IMR-90 (cell line): ENCODE data around the gene CALR3. TPM values are rescaled to one million over a fixed set of nuclear protein-coding genes. Genes with fewer than 3 reads are reported as not detected.

Experiments used
- ATAC-seq: fragments of 200-7000 bp; cut with Tn5 transposase; 2 replicates; pipeline ENCODE4 v1.9.1; 2020; ENCODE audit warnings: low read depth, mild to moderate bottlenecking, moderate library complexity
- BruUV-seq: library from RNA; stranded (reverse); fragments of 400-500 nt; replicated peaks from 2 replicates; lab custom pipeline; 2021; lab: Mats Ljungman, UMichigan
- CTCF ChIA-PET: fragments of 300-600 bp; formaldehyde crosslinking; extraction: SDS; loops from one replicate; lab custom pipeline; 2021; ENCODE audit warnings: antibody characterized with exemption; lab: Yijun Ruan, JAX
- POLR2A ChIA-PET: fragments of 300-600 bp; sonication (Branson Sonifier 250); formaldehyde crosslinking; loops from one replicate; lab custom pipeline; 2022; ENCODE audit warnings: antibody characterized with exemption; ENCODE audit not compliant: unreplicated experiment; lab: Charles Lee
- DNase-seq: peaks from one replicate; pipeline ENCODE4 v3.0.0; 2013
- H2AFZ ChIP-seq: replicated peaks from 2 replicates; pipeline ENCODE3; 2013; ENCODE audit warnings: low read length, mild to moderate bottlenecking; ENCODE audit not compliant: poor library complexity
- H2AK5ac ChIP-seq: 2 replicates; pipeline ENCODE4 v1.6.1; 2013; ENCODE audit warnings: low read depth, low read length, inconsistent platforms
- H2AK9ac ChIP-seq: replicated peaks from 2 replicates; pipeline ENCODE3; 2013; ENCODE audit warnings: mild to moderate bottlenecking, low read depth, low read length, moderate library complexity; ENCODE audit not compliant: poor library complexity
- H2BK120ac ChIP-seq: 2 replicates; pipeline ENCODE4 v1.6.1; 2013; ENCODE audit warnings: low read depth, low read length, inconsistent platforms
- H2BK15ac ChIP-seq: 3 replicates; pipeline ENCODE4 v1.6.1; 2013; ENCODE audit warnings: low read depth, low read length, inconsistent platforms
- H2BK20ac ChIP-seq: 2 replicates; pipeline ENCODE4 v1.6.1; 2013; ENCODE audit warnings: low read depth, mild to moderate bottlenecking, inconsistent platforms, low read length, moderate library complexity
- H2BK5ac ChIP-seq: 2 replicates; pipeline ENCODE4 v1.6.1; 2013; ENCODE audit warnings: mild to moderate bottlenecking, low read depth, low read length, inconsistent platforms; ENCODE audit not compliant: poor library complexity, severe bottlenecking
- H3K14ac ChIP-seq: replicated peaks from 2 replicates; pipeline ENCODE4 v1.6.1; 2013; ENCODE audit warnings: low read depth, low read length, inconsistent platforms
- H3K18ac ChIP-seq: 2 replicates; pipeline ENCODE4 v1.6.1; 2013; ENCODE audit warnings: low read depth, low read length, control low read depth
- H3K23ac ChIP-seq: 2 replicates; pipeline ENCODE4 v1.6.1; 2013; ENCODE audit warnings: low read depth, low read length, inconsistent platforms
- H3K27ac ChIP-seq: 2 replicates; pipeline ENCODE4 v1.5.1; 2013; ENCODE audit warnings: mild to moderate bottlenecking, control low read depth, low read length; ENCODE audit not compliant: insufficient read depth
- H3K27me3 ChIP-seq: 2 replicates; pipeline ENCODE4 v1.6.1; 2013; ENCODE audit warnings: low read length; ENCODE audit not compliant: control insufficient read depth, insufficient read depth
- H3K36me3 ChIP-seq: 2 replicates; pipeline ENCODE4 v1.6.1; 2013; ENCODE audit warnings: low read length, mixed read lengths; ENCODE audit not compliant: control insufficient read depth, insufficient read depth
- H3K4ac ChIP-seq: 2 replicates; pipeline ENCODE4 v1.6.1; 2013; ENCODE audit warnings: low read depth, low read length, inconsistent platforms
- H3K4me1 ChIP-seq: 2 replicates; pipeline ENCODE4 v1.6.1; 2013; ENCODE audit warnings: low read length, mixed read lengths; ENCODE audit not compliant: control insufficient read depth, insufficient read depth
- H3K4me2 ChIP-seq: 2 replicates; pipeline ENCODE4 v1.6.1; 2013; ENCODE audit warnings: low read depth, mild to moderate bottlenecking, control low read depth, low read length, moderate library complexity
- H3K4me3 ChIP-seq: 2 replicates; pipeline ENCODE4 v1.5.1; 2013; ENCODE audit warnings: low read depth, mild to moderate bottlenecking, control low read depth, low read length, moderate library complexity; ENCODE audit not compliant: insufficient read depth
- H3K56ac ChIP-seq: 2 replicates; pipeline ENCODE4 v1.6.1; 2013; ENCODE audit warnings: low read length, inconsistent platforms; ENCODE audit not compliant: insufficient read depth; ENCODE audit errors: extremely low read depth
- H3K79me1 ChIP-seq, 2 experiments: 2 replicates each; pipeline ENCODE4 v1.6.1; 2013; ENCODE audit warnings: low read length in 2 of 2, inconsistent platforms in 1 of 2, low read depth in 1 of 2
- H3K9ac ChIP-seq: 2 replicates; pipeline ENCODE4 v1.6.1; 2013; ENCODE audit warnings: low read depth, low read length, control low read depth
- H3K9me1 ChIP-seq: 2 replicates; pipeline ENCODE4 v1.6.1; 2013; ENCODE audit warnings: low read length, inconsistent platforms; ENCODE audit not compliant: insufficient read depth
- H3K9me3 ChIP-seq: 2 replicates; pipeline ENCODE4 v1.6.1; 2013; ENCODE audit warnings: low read length; ENCODE audit not compliant: control insufficient read depth, insufficient read depth
- H4K20me1 ChIP-seq: 2 replicates; pipeline ENCODE4 v1.6.1; 2013; ENCODE audit warnings: low read length, inconsistent platforms; ENCODE audit not compliant: insufficient read depth
- H4K5ac ChIP-seq: 2 replicates; pipeline ENCODE4 v1.6.1; 2013; ENCODE audit warnings: mild to moderate bottlenecking, low read depth, low read length, control low read depth
- H4K8ac ChIP-seq, 2 experiments: 2 replicates each; pipeline ENCODE4 v1.6.1; 2013; ENCODE audit warnings: low read depth in 2 of 2, low read length in 2 of 2, control low read depth in 1 of 2, inconsistent platforms in 1 of 2
- H4K91ac ChIP-seq: 2 replicates; pipeline ENCODE4 v1.6.1; 2013; ENCODE audit warnings: low read depth, low read length, inconsistent platforms; ENCODE audit not compliant: insufficient read depth
- BHLHE40 ChIP-seq: fragments of 150-350 bp; IDR thresholded peaks from 2 replicates; pipeline ENCODE4 v1.6.1; 2016; ENCODE audit warnings: mild to moderate bottlenecking, low read depth, low read length
- CEBPB ChIP-seq: IDR thresholded peaks from 2 replicates; pipeline ENCODE4 v1.6.1; 2012; ENCODE audit warnings: low read depth, low read length, improper control_type of control experiment
- CHD1 ChIP-seq: IDR thresholded peaks from 2 replicates; pipeline ENCODE4 v1.6.1; 2012; ENCODE audit warnings: low read depth, low read length, improper control_type of control experiment
- MAFK ChIP-seq: IDR thresholded peaks from 2 replicates; pipeline ENCODE4 v1.6.1; 2012; ENCODE audit warnings: low read depth, low read length, improper control_type of control experiment
- MXI1 ChIP-seq: IDR thresholded peaks from 2 replicates; pipeline ENCODE4 v1.6.1; 2012; ENCODE audit warnings: low read depth, mild to moderate bottlenecking, low read length, moderate library complexity, borderline replicate concordance
- NFE2L2 ChIP-seq: fragments of 150-350 bp; IDR thresholded peaks from 2 replicates; pipeline ENCODE4 v1.6.1; 2016; ENCODE audit warnings: low read depth, mild to moderate bottlenecking, low read length
- RAD21 ChIP-seq: IDR thresholded peaks from 2 replicates; pipeline ENCODE4 v1.6.1; 2012; ENCODE audit warnings: low read length, improper control_type of control experiment
- RFX5 ChIP-seq: IDR thresholded peaks from 2 replicates; pipeline ENCODE4 v1.8.0; 2012; ENCODE audit warnings: low read depth, mild to moderate bottlenecking, low read length, moderate library complexity
- SMC3 ChIP-seq: fragments of 150-350 bp; IDR thresholded peaks from 2 replicates; pipeline ENCODE4 v1.6.1; 2016; ENCODE audit warnings: low read depth, mild to moderate bottlenecking, antibody characterized with exemption, low read length, moderate library complexity
- WGBS, 2 experiments: methylation state at CpG; one replicate each; pipeline versions ENCODE4 v1.1.5 to v1.1.7; 2013; ENCODE audit warnings: missing lambda C conversion rate in 2 of 2; ENCODE audit not compliant: insufficient read length in 1 of 2; ENCODE audit errors: extremely low coverage in 2 of 2; 5-methylcytosine and 5-hydroxymethylcytosine counted together
- dilution Hi-C: fragments of 300-500 bp; cut with HindIII; formaldehyde crosslinking; loops from one replicate; pipeline ENCODE4 v1.14.3; 2018; ENCODE audit warnings: low sequenced_read_pairs; ENCODE audit not compliant: unreplicated experiment
- in situ Hi-C: fragments of 300-500 bp; cut with MboI; formaldehyde crosslinking; loops from 3 replicates; pipeline ENCODE4 v1.14.3; 2019; ENCODE audit warnings: low sequenced_read_pairs, inconsistent platforms, mixed read lengths
- intact Hi-C: fragments of 100-400 bp; cut with micrococcal nuclease; formaldehyde crosslinking; loops from 2 replicates; pipeline ENCODE4 v1.10.0; 2022
- polyA plus RNA-seq, 3 experiments: library from polyadenylated mRNA; depleted of rRNA; stranded (reverse); fragments of >200 nt; gene quantifications; 2 replicates each; pipeline ENCODE4 v1.2.3, GENCODE V29; 2012; ENCODE audit warnings: low replicate concordance in 1 of 3
- total RNA-seq: library from RNA; depleted of rRNA; stranded (reverse); fragments of >200 nt; gene quantifications from 2 replicates; pipeline ENCODE4 v1.2.3, GENCODE V29; 2012
- TF ChIP-seq, protein P1 (sequence below): conservative IDR thresholded peaks from 2 replicates; pipeline ENCODE4 v1.5.1; 2012; ENCODE audit warnings: mild to moderate bottlenecking, low read depth, low read length, improper control_type of control experiment
- TF ChIP-seq, protein P2 (sequence below): fragments of 150-350 bp; IDR thresholded peaks from 2 replicates; pipeline ENCODE4 v1.6.1; 2016; ENCODE audit warnings: low read depth, mild to moderate bottlenecking, low read length, moderate library complexity, borderline replicate concordance
- TF ChIP-seq, protein P3 (sequence below): fragments of 150-350 bp; IDR thresholded peaks from 2 replicates; pipeline ENCODE4 v1.6.1; 2017; ENCODE audit warnings: mild to moderate bottlenecking, antibody characterized with exemption, low read length, low read depth

Gene CALR3
- total and polyA plus RNA-seq, 2 of the 4 experiments (the other 2 are of a cell fraction): not detected

DNA sequence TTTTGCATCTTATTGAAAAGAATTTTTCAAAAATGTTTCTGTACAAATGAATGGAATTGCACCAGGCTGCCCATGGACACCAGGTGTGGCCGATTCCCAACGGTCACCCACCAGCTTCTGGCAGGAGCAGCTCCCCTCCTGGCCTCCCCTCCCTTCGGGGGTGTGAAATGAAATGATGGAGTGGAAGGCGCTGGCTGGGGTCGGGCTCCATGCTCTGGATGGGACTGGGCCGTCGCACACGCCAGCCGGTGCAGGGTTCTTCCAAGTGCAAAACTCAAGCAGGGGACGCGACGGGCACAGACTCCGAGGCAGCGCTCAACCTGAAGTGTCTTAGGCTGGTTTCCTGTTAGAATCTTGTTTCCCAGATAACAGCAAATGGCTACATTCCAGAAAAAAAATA, 22.1 kb upstream of the CALR3 start:
- Histone ChIP-seq H4K8ac (no peak overlapping the region), H2BK15ac (no peak overlapping the region), H2AK9ac (no peak overlapping the region), H3K27ac (no peak overlapping the region), H2BK120ac (no peak overlapping the region), H3K14ac (no peak overlapping the region), H3K23ac (no peak overlapping the region), H3K18ac (no peak overlapping the region), H3K9me1 (no peaks in the 10 kb centered on the region), H3K4me2 (no peak overlapping the region), H3K56ac (no peak overlapping the region), H2AK5ac (no peak overlapping the region), H3K27me3 (no peaks in the 10 kb centered on the region), H3K4me1 (no peaks in the 10 kb centered on the region), H2BK5ac (no peak overlapping the region), H3K9ac (no peak overlapping the region), H4K91ac (no peak overlapping the region), H4K5ac (no peak overlapping the region), H3K4ac (no peak overlapping the region), H3K4me3 (no peak overlapping the region), H2AFZ (no peak overlapping the region), H3K79me1 (peaks cover 0 to 13% of the 10 kb centered on the region in 2 experiments; a peak in 3 of 4 replicates), H3K36me3 (peaks cover 64% of the 10 kb centered on the region), H3K9me3 (no peaks in the 10 kb centered on the region), H4K20me1 (peaks cover 3% of the 10 kb centered on the region; the same call in 1 of the 2 replicates), H2BK20ac (no peak overlapping the region)
- ChIA-PET CTCF (no interaction called here), POLR2A (no interaction called here)
- intact Hi-C loops (no loop called here), dilution Hi-C loops (no loop called here), in situ Hi-C loops (no loop called here)
- TF ChIP-seq BHLHE40 (no peak), NFE2L2 (no peak), RFX5 (no peak), SMC3 (no peak), CHD1 (no peak), MXI1 (no peak), MAFK (no peak), CEBPB (no peak), RAD21 (no peak)
- TF ChIP-seq, protein P1, sequence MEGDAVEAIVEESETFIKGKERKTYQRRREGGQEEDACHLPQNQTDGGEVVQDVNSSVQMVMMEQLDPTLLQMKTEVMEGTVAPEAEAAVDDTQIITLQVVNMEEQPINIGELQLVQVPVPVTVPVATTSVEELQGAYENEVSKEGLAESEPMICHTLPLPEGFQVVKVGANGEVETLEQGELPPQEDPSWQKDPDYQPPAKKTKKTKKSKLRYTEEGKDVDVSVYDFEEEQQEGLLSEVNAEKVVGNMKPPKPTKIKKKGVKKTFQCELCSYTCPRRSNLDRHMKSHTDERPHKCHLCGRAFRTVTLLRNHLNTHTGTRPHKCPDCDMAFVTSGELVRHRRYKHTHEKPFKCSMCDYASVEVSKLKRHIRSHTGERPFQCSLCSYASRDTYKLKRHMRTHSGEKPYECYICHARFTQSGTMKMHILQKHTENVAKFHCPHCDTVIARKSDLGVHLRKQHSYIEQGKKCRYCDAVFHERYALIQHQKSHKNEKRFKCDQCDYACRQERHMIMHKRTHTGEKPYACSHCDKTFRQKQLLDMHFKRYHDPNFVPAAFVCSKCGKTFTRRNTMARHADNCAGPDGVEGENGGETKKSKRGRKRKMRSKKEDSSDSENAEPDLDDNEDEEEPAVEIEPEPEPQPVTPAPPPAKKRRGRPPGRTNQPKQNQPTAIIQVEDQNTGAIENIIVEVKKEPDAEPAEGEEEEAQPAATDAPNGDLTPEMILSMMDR: no peak
- TF ChIP-seq, protein P2, sequence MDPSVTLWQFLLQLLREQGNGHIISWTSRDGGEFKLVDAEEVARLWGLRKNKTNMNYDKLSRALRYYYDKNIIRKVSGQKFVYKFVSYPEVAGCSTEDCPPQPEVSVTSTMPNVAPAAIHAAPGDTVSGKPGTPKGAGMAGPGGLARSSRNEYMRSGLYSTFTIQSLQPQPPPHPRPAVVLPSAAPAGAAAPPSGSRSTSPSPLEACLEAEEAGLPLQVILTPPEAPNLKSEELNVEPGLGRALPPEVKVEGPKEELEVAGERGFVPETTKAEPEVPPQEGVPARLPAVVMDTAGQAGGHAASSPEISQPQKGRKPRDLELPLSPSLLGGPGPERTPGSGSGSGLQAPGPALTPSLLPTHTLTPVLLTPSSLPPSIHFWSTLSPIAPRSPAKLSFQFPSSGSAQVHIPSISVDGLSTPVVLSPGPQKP: no peak
- TF ChIP-seq, protein P3, sequence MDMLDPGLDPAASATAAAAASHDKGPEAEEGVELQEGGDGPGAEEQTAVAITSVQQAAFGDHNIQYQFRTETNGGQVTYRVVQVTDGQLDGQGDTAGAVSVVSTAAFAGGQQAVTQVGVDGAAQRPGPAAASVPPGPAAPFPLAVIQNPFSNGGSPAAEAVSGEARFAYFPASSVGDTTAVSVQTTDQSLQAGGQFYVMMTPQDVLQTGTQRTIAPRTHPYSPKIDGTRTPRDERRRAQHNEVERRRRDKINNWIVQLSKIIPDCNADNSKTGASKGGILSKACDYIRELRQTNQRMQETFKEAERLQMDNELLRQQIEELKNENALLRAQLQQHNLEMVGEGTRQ: no peak
- 87% methylated on average over 3 of the region's 14 CpGs; no CpG with 5 or more reads in 1 of the 2 experiments for WGBS, 2 experiments
- DNase-seq: no peak
- TSS peak; percentile 93 for BruUV-seq
- ATAC-seq: no peak
